Peyer's patch (tissue), 4 donors: Measurements from ENCODE around the gene HTR6.

Experiments used
- CTCF ChIP-seq, 6 experiments: fragments of 450-650 bp in 4 of 6; fragments of 200-600 bp in 2 of 6; sonication (generic) in 1 of 6; IDR thresholded peaks; one replicate each; pipeline ENCODE4 v1.5.1; 2017 to 2019; ENCODE audit warnings: antibody characterized with exemption in 6 of 6, mild to moderate bottlenecking in 3 of 6, moderate library complexity in 1 of 6
- POLR2A ChIP-seq, 2 donors: fragments of 450-650 bp; IDR thresholded peaks; one replicate each; pipeline ENCODE4 v1.5.1; 2017; ENCODE audit warnings: antibody characterized with exemption in 2 of 2, mild to moderate bottlenecking in 2 of 2, moderate library complexity in 2 of 2

- TF ChIP-seq CTCF (IDR thresholded peaks at IDR 0.05): peak; percentile 55 to 84 (median 78)
- TF ChIP-seq POLR2A (IDR thresholded peaks at IDR 0.05): no peak
Observed at GRCh38 chr1:19715334-19716203, 50.9 kb downstream of the HTR6 start.
